22Rv1 (cell line): Measurements from ENCODE around the gene TMEM221.
"Not testable (repeated sequence)": the region's sequence is repeated elsewhere in the genome, so short reads cannot be mapped to it uniquely, and the experiment has no call there.

ENCODE experiments used
- CTCF ChIP-seq: fragments of 450-650 bp; IDR thresholded peaks from 2 replicates; pipeline ENCODE4 v1.5.1; 2017; ENCODE audit warnings: mild to moderate bottlenecking
- ZFX ChIP-seq: fragments of 450-650 bp; IDR thresholded peaks from 2 replicates; pipeline ENCODE4 v1.6.1; 2017; ENCODE audit warnings: antibody characterized with exemption, borderline replicate concordance

GRCh38 chr19:17475011-17475540, 26.6 kb upstream of the TMEM221 start:
- not testable (repeated sequence) for TF ChIP-seq CTCF, ZFX
